Measurements from ENCODE around the gene DBF4.
"Not testable (repeated sequence)": the region's sequence is repeated elsewhere in the genome, so short reads cannot be mapped to it uniquely, and the experiment has no call there.

DBF4 gene

GRCh38 chr7:87882151-87882937 lies 6.1 kb downstream of the DBF4 start:
- no peak for DNase-seq (ENCODE audit: low spot score)

- no peak for DNase-seq (ENCODE audit: low spot score)
Observed at GRCh38 chr7:87885018-87885417, 8.7 kb downstream of the DBF4 start.

DNA sequence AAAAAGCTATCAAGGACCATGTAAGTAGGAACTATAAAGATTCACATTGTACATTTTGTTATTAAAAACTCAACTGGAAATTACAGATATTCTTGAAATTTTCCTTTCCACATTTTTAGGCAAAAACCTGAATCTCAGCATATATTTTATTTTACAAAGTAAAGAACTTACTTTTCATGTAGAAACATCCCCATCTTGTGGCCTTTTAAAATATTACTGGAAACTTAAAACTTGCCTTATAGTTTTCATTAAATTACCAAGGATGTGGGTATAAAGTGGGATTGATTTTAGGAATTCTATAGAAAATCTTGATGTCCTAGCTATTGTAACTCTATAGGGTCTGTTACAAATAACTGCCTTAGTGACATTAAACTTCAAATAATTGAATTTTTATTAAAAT lies 10.6 kb downstream of the DBF4 start:
- peak; percentile 40 for DNase-seq (ENCODE audit: low spot score)

DNA sequence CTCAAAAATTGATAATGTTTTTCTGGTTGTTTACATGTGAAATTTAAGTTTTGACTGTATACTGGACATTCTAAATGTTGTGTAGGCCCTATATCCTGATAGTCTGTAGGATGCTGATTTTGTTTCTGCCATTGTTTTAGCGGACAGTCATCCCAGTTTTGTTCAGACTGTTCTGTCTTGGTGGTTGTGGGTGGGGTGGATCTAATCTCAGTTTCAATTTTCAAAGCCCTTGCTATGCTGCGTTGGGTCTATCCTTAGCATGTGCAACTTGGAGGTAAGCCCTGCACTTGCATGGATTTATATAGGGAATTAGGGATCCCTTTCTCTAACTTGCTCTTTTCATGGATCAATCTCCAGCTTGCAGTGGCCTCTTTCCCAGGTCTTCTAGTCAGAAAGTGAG lies 19.1 kb downstream of the DBF4 start:
- no peak for DNase-seq (ENCODE audit: low spot score)

- no peak for DNase-seq (ENCODE audit: low spot score)
Observed at GRCh38 chr7:87899255-87899654, 23.0 kb downstream of the DBF4 start.

GRCh38 chr7:87907136-87907906 lies 31.0 kb downstream of the DBF4 start:
- not testable (repeated sequence) for DNase-seq (ENCODE audit: low spot score)

DNA sequence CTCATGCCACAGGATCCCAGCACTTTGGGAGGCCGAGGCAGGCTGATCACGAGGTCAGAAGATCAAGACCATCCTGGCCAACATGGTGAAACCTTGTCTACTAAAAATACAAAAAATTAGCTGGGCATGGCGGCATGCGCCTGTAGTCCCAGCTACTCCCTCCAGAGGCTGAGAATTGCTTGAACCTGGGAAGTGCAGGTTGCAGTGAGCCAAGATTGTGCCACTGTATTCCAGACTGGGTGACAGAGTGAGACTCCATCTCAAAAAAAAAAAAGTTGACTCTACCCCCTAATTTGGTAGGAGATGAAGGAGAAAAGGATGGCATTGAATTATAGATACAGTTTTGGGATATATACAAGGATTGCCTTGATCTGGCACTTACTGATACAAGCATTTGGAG lies 32.5 kb downstream of the DBF4 start:
- not testable (repeated sequence) for DNase-seq (ENCODE audit: low spot score)

DNA sequence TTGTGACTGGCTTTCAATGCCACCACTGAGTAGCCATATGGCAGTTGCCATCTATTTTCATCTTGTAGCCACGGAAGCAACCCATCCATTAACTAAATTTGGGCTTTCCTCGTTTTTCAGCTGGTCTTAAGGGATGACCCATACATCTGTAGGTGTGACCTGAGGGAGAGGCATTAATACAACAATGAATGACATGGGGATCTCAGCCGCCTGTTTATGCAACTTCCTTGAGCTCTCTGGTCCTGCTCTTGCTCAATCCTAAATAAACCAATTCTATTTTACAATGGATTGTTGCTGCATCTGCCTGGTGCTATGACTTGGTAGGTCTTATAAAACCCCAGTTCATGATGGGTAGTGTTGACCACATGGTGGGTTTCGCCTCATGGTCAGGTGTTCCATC lies 35.8 kb downstream of the DBF4 start:
- DNase-seq (ENCODE audit: low spot score), result no peak

DNA sequence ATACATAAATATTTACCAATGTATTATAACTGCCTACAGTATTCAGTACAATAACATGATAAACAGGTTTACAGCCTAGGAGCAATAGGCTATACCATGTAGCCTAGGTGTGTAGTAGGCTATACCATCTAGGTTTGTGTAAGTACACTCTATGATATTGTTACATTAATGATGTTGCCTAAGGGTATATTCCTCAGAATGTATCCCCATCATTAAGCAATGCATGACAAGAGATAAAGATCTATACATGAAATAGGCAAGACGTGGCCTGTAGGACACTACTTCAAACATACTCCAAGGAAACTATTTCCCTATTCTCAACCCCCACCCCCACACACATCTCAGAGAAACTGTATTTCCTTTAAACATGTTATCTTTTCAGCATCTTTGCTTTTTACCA lies 42.4 kb downstream of the DBF4 start:
- no peak for DNase-seq (ENCODE audit: low spot score)

DNA sequence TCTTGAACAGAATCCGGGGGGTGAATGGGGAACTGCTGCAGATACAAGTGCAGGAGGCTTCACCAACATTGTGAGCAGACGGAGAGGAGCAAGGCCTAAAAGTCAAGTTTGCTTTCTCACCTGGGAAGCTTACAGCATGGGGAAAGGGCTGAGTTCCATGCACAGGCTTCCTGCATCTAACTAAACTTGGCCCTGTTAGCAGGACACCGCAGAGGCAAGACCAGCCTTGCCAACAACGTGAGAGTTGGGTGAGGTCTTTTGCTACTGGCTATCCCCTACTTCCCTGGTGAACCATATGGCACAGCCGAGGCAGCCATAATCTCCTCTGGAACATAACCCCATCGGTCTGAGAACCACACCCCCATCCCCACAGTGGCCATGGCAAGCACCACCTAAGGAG lies 43.6 kb downstream of the DBF4 start:
- no peak for DNase-seq (ENCODE audit: low spot score)

DNA sequence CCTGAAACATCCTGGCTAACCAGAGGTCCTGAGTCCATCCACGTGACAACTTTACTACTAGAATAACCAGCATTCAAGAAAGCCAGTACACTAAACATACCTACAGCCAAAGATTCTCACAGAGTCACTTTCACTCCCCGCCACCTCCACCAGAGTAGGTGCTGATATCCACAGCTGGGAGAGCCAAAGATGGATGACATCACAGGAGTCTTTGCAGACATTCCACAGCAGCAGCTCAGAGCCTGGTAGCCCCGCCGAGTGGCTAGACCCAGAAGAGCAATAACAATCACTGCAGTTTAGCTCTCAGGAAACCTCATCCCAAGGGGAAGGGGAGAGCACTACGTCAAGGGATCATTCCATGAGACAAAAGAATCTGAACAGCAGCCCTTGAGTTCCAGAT lies 44.3 kb downstream of the DBF4 start:
- no peak for DNase-seq (ENCODE audit: low spot score)

GRCh38 chr7:87922759-87923395 lies 46.6 kb downstream of the DBF4 start:
- DNase-seq (ENCODE audit: low spot score), result not testable (repeated sequence)

GRCh38 chr7:87926581-87927461 lies 50.5 kb downstream of the DBF4 start:
- DNase-seq (ENCODE audit: low spot score), result peak; percentile 52

DNA sequence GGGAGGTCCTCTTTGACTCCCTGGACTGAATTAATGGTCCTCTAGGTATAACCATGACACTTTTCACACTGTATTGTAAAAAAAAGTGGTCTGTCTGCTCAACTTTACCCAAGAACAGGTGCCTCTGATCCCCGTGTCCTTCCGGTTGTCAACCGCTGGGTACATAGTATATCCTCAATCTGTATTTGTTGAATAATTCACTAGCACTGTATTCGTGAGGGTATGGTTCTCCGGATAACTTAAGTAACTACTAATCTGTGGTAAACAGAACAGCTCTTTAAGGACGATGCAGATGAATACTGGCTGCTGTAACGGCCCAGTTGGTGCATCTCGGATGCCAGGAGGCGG lies 57.3 kb downstream of the DBF4 start:
- no peak for DNase-seq (ENCODE audit: low spot score)

GRCh38 chr7:87933953-87934698 lies 57.8 kb downstream of the DBF4 start, which contains the start of gene ADAM22:
Gene ADAM22 (plus strand): TSS chr7:87934251. CDS start chr7:87934466, 215 bp downstream.
- DNase-seq (ENCODE audit: low spot score), result peak; percentile 93

- DNase-seq (ENCODE audit: low spot score), result no peak
Observed at GRCh38 chr7:87934699-87935383, 58.5 kb downstream of the DBF4 start.

DNA sequence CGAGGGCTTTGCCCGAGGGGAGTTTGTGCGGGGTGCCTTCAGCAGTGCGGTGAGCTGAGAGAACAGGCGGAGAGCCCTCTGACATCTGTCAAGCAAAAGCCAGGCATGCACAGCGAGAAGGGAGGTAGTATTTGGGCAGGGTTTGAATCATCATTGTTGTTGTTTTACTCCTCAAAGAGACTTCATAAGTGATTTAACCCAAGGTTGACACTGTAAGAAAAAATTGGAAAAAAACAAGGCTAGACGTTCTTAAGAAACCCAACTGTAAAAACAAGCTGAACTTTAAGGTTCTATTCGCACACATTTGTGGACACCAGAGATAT lies 59.1 kb downstream of the DBF4 start:
- no peak for DNase-seq (ENCODE audit: low spot score)

DNA sequence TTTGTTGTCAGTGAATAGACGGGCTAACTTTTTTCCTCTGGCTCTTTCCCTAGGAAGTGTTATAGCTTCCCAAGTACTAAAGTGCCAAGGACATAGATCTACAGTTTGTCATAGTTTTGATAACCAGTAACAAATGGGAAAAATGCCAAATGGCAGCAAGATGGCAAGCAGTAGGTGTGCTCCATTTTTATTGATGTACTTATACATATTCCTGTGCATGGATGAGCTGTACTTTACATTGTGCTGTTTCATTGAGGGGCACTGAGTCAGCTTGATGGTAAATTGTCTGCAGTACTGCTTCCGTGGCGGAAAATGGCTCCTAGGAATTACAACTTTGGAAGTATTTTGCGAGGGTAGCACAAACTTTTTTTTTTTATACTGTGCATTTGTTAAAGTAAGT lies 64.8 kb downstream of the DBF4 start:
- no peak for DNase-seq (ENCODE audit: low spot score)

GRCh38 chr7:87944547-87944946 lies 68.3 kb downstream of the DBF4 start:
- no peak for DNase-seq (ENCODE audit: low spot score)

DNA sequence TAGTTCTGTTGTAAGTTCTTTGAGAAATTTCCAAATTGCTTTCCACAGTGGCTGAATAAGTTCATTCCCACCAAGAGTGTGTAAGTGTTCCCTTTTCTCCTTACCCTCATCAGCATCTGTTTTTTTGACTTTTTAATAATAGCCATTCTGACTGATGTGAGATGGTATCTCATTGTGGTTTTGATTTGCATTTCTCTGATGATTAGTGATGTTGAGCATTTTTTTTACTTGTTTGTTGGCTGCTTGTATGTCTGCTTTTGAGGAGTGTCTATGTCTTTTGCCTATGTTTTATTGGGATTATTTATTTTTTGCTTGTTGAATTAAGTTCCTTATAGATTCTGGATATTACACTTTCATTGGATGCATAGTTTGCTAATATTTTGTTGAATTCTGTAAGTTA lies 69.6 kb downstream of the DBF4 start:
- DNase-seq (ENCODE audit: low spot score), result not testable (repeated sequence)

- DNase-seq (ENCODE audit: low spot score), result no peak
Observed at GRCh38 chr7:87948371-87948770, 72.1 kb downstream of the DBF4 start.

Measured in LoVo (cell line).